Uterus (tissue), 4 donors: ENCODE data around the gene ANAPC16. TPM values are rescaled to one million over a fixed set of nuclear protein-coding genes. Genes with fewer than 3 reads are reported as not detected.

ENCODE experiments used
- DNase-seq, 2 donors: peaks; one replicate each; pipeline ENCODE4 v3.0.0-alpha.2; 2019 to 2020
- H3K27ac ChIP-seq, 2 donors: fragments of 200-600 bp; sonication (generic); 1 replicate in 1 of 2; 2 replicates in 1 of 2; pipeline ENCODE4 v1.5.1; 2016 to 2018
- H3K27me3 ChIP-seq, 2 donors: fragments of 200-600 bp; sonication (generic); one replicate each; pipeline ENCODE4 v1.5.1; 2018 to 2019; ENCODE audit warnings: control low read depth in 1 of 2
- H3K36me3 ChIP-seq, 2 donors: fragments of 200-600 bp; sonication (generic); one replicate each; pipeline ENCODE4 v1.5.1; 2019; ENCODE audit warnings: control low read depth in 1 of 2
- H3K4me1 ChIP-seq, 2 donors: fragments of 200-600 bp; sonication (generic); one replicate each; pipeline ENCODE4 v1.5.1; 2018 to 2019; ENCODE audit warnings: control low read depth in 1 of 2
- H3K4me3 ChIP-seq, 2 donors: fragments of 200-600 bp; sonication (generic); 1 replicate in 1 of 2; 2 replicates in 1 of 2; pipeline ENCODE4 v1.5.1; 2018 to 2019; ENCODE audit warnings: mild to moderate bottlenecking in 1 of 2
- H3K9me3 ChIP-seq, 2 donors: fragments of 200-600 bp; sonication (generic); one replicate each; pipeline ENCODE4 v1.5.1; 2019; ENCODE audit warnings: control low read depth in 1 of 2
- CTCF ChIP-seq, 4 experiments: fragments of 200-600 bp in 2 of 4; fragments of 450-650 bp in 2 of 4; sonication (generic) in 2 of 4; IDR thresholded peaks; one replicate each; pipeline ENCODE4 v1.5.1; 2016 to 2019; ENCODE audit warnings: antibody characterized with exemption in 4 of 4, mild to moderate bottlenecking in 2 of 4, moderate library complexity in 1 of 4
- POLR2A ChIP-seq, 2 donors: fragments of 450-650 bp; IDR thresholded peaks; one replicate each; pipeline ENCODE4 v1.6.1; 2016; ENCODE audit warnings: antibody characterized with exemption in 2 of 2, mild to moderate bottlenecking in 1 of 2, moderate library complexity in 1 of 2
- intact Hi-C: fragments of 100-400 bp; cut with DNase I; formaldehyde crosslinking; loops from one replicate; pipeline ENCODE4 v1.15.1; 2023; ENCODE audit warnings: low total_unique reads
- total RNA-seq, 4 donors: library from RNA; depleted of rRNA in 3 of 4; stranded (reverse); fragments of >200 nt in 3 of 4; gene quantifications; one replicate each; pipeline versions ENCODE4 v1.1.0 to v1.2.4, GENCODE V29; 2014 to 2023
- donor health status: DM: yes; HTN: yes; CAD: no.

Gene ANAPC16
- total RNA-seq, 4 donors from 2014 or later: 83.8 to 144 (median 101) TPM

DNA sequence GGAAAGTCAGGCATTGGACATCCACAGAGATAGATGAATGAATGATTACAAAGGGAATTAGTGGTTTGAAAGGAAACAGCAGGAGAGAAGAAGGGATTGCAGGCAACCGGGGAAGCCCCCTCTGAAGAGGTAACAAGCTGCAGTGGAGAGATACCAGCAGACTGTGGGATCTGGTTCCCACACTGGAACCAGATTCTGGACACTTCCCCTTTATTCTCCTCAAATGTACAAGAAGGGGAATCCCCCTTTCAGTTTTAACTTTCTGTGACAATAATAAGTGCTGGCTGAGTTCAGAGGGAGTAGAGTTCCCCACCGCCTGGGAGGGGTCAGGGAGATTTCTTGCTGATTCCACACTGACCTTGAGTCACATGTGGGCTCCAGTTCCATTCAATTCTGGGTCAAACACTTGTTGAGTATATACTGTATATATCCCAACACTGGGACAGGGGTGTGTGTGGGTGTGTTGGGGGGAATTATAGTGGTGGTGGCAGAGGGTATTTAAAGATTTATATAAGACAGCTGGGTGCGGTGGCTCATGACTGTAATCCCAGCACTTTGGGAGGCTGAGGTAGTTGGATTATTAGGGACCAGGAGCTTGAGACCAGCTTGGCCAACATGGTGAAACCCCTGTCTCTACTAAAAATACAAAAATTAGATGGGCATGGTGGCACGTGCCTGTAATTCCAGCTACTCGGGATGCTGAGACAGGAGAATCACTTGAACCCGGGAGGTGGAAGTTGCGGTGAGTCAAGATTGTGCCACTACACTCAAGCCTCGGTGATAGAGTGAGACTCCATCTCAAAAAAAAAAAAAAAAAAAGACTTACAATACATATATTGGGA lies 41.5 kb downstream of the ANAPC16 start:
- Histone ChIP-seq H3K9me3 (no peaks in the 10 kb centered on the region), H3K27me3 (no peaks in the 10 kb centered on the region), H3K36me3 (no peaks in the 10 kb centered on the region), H3K27ac (peak overlapping the region; percentile 92 to 99), H3K4me1 (peaks cover 33 to 48% of the 10 kb centered on the region in 2 donors), H3K4me3 (no peak overlapping the region)
- no peak for DNase-seq
- TF ChIP-seq CTCF (IDR thresholded peaks at IDR 0.05) (no peak), POLR2A (IDR thresholded peaks at IDR 0.05) (peak in 1 of 2 donors; percentile 8)
- intact Hi-C loops: no loop called here

DNA sequence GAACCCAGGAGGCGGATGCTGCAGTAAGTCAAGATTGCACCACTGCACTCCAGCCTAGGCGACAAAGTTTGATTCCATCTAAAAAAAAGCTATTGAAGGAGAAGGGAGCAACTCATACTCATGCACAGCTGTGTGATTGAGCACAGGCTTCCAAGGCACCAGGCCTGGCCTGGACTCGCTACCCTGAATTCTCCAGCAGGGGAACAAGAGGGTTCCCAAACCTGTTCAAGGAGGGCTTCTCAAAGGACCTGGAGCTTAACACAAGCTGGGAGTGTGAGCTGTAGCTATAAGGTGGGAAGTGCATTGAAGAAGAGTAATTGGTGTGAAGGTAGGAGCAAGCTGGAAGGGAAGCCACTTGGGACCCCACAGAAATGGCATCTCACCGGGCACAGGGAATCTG lies 42.8 kb downstream of the ANAPC16 start:
- no peaks in the 10 kb centered on the region for H3K36me3 ChIP-seq
- H3K4me1 ChIP-seq: peaks cover 32 to 43% of the 10 kb centered on the region in 2 donors
- TF ChIP-seq POLR2A (IDR thresholded peaks at IDR 0.05) (no peak), CTCF (IDR thresholded peaks at IDR 0.05) (no peak)
- DNase-seq: no peak
- H3K4me3 ChIP-seq: no peak overlapping the region
- H3K27me3 ChIP-seq: no peaks in the 10 kb centered on the region
- no peaks in the 10 kb centered on the region for H3K9me3 ChIP-seq
- H3K27ac ChIP-seq: peak overlapping the region; percentile 92 to 99
- intact Hi-C loops: no loop called here

- Histone ChIP-seq H3K27ac (peak overlapping the region; percentile 92 to 99), H3K4me3 (no peak overlapping the region), H3K27me3 (no peaks in the 10 kb centered on the region), H3K9me3 (no peaks in the 10 kb centered on the region), H3K4me1 (peaks cover 21 to 33% of the 10 kb centered on the region in 2 donors), H3K36me3 (no peaks in the 10 kb centered on the region)
- peak; percentile 11 to 13 for TF ChIP-seq POLR2A (IDR thresholded peaks at IDR 0.05)
- TF ChIP-seq CTCF (IDR thresholded peaks at IDR 0.05): no peak
- no peak for DNase-seq
- intact Hi-C loops: no loop called here
Measured at GRCh38 chr10:72259491-72260238, 43.9 kb downstream of the ANAPC16 start.

DNA sequence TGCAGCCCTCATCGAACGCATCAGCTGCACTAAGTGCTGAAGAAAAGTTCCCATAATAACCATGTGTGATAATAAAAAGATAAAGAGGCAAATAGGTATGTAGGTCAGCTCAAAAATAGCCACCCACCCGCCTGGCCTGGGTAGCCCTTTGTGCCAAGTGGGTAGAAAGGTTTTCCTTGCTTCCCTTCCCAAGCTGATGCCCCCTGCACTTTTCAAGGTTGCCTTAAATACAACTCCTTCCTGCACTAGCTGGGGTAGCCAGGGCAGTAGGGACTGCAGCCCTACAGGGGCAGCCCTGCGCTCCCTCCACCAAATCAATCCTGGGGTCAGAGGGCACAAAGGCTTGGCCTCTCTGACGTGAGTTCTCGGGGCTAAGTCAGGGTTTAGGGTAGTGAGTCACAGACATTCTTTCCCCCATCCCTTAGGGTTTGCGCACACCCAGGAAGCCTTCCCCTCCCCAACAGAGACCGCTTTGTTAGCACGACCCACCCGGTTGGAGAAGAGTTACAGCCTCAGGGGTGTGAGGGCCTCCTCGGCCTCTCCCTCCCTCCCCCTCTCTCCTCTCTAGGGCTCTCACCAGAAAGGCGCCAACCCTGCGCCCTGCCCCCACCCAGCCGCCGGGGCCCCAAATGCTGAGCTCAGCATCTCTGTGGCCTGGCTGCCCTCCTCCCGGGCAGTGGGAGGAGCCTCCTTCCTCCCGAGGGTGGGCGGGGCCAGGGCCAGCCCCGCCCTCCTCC lies 44.6 kb downstream of the ANAPC16 start:
- H3K4me1 ChIP-seq: peaks cover 19 to 27% of the 10 kb centered on the region in 2 donors
- no peaks in the 10 kb centered on the region for H3K36me3 ChIP-seq
- intact Hi-C loops: no loop called here
- H3K27ac ChIP-seq: peak overlapping the region; percentile 92 to 99
- H3K9me3 ChIP-seq: no peaks in the 10 kb centered on the region
- no peaks in the 10 kb centered on the region for H3K27me3 ChIP-seq
- peak; percentile 90 to 91 for DNase-seq
- H3K4me3 ChIP-seq: peak overlapping the region; percentile 42 to 50
- TF ChIP-seq POLR2A (IDR thresholded peaks at IDR 0.05): no peak
- no peak for TF ChIP-seq CTCF (IDR thresholded peaks at IDR 0.05)
